ENCODE measurements around the gene HTR4.

Gene HTR4

GRCh38 chr5:148696187-148697036 is 42.1 kb upstream of the HTR4 start:
- H3K27me3 ChIP-seq: no peaks in the 10 kb centered on the region
- TF ChIP-seq, protein P1, sequence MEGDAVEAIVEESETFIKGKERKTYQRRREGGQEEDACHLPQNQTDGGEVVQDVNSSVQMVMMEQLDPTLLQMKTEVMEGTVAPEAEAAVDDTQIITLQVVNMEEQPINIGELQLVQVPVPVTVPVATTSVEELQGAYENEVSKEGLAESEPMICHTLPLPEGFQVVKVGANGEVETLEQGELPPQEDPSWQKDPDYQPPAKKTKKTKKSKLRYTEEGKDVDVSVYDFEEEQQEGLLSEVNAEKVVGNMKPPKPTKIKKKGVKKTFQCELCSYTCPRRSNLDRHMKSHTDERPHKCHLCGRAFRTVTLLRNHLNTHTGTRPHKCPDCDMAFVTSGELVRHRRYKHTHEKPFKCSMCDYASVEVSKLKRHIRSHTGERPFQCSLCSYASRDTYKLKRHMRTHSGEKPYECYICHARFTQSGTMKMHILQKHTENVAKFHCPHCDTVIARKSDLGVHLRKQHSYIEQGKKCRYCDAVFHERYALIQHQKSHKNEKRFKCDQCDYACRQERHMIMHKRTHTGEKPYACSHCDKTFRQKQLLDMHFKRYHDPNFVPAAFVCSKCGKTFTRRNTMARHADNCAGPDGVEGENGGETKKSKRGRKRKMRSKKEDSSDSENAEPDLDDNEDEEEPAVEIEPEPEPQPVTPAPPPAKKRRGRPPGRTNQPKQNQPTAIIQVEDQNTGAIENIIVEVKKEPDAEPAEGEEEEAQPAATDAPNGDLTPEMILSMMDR (IDR thresholded peaks at IDR 0.05; ENCODE audit: low read depth, low read length): no peak
- no peaks in the 10 kb centered on the region for H3K4me1 ChIP-seq
- no peak overlapping the region for H3K4me3 ChIP-seq (ENCODE audit: low read depth, low read length)
- no peaks in the 10 kb centered on the region for H3K36me3 ChIP-seq
- no peaks in the 10 kb centered on the region for H3K9me3 ChIP-seq
- no peak for DNase-seq

DNA sequence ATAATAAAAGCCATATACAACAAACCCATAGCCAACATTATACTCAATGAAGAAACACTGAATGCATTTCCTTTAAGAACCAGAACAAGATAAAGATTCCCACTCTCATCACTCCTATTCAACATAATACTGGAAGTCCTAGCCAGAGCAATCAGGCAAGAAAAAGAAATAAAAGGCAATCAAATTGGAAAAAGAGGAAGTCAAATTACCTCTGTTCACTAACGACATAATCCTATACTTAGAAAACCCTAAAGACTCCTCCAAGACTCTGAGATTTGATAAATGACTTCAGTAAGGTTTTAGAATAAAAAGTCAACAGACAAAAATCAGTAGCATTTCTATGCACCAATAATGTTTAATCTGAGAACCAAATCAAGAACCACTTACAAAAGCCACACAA is 36.6 kb upstream of the HTR4 start:
- TF ChIP-seq, protein P1 (IDR thresholded peaks at IDR 0.05; ENCODE audit: low read depth, low read length): no peak
- Histone ChIP-seq H3K27me3 (no peaks in the 10 kb centered on the region), H3K4me1 (no peaks in the 10 kb centered on the region), H3K4me3 (ENCODE audit: low read depth, low read length) (no peak overlapping the region), H3K36me3 (no peaks in the 10 kb centered on the region), H3K9me3 (no peaks in the 10 kb centered on the region)
- DNase-seq: no peak

DNA sequence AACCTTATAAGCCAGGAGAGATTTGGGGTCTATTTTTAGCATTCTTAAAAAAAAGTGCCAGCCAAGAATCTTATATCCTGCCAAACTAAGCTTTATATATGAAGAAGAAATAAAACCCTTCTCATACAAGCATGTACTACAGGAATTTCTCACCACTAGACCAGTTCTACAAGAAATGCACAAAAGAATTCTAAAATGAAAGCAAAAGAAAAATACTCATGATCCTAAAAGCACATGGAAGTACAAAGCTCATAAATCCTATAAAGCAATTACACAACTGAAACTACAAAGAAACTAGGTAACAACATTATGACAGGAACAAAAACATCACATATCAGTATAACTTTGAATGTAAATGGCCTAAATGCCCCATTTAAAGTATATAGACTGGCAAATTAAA is 34.5 kb upstream of the HTR4 start:
- TF ChIP-seq, protein P1 (IDR thresholded peaks at IDR 0.05; ENCODE audit: low read depth, low read length): no peak
- H3K4me3 ChIP-seq (ENCODE audit: low read depth, low read length): no peak overlapping the region
- H3K36me3 ChIP-seq: no peaks in the 10 kb centered on the region
- no peaks in the 10 kb centered on the region for H3K9me3 ChIP-seq
- H3K27me3 ChIP-seq: no peaks in the 10 kb centered on the region
- DNase-seq: no peak
- no peaks in the 10 kb centered on the region for H3K4me1 ChIP-seq

DNA sequence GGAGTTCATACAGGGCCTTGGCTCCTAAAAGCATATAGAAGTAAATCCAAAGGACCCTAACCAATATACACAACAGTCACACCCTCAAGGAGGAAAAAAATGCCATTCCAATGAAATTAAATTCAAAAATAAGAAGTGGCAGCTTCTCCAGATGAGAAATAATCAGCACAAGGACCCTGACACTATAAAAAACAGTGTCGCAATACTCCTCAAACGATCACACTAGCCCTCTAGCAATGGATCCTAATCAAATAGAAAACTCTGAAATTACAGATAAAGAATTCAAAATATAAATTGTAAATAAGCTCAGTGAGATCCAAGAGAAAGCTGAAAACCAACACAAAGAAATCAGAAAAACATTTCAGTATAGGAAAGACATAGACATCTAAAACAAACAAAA is 33.5 kb upstream of the HTR4 start:
- Histone ChIP-seq H3K27me3 (no peaks in the 10 kb centered on the region), H3K4me1 (no peaks in the 10 kb centered on the region), H3K9me3 (no peaks in the 10 kb centered on the region), H3K36me3 (no peaks in the 10 kb centered on the region), H3K4me3 (ENCODE audit: low read depth, low read length) (no peak overlapping the region)
- TF ChIP-seq, protein P1 (IDR thresholded peaks at IDR 0.05; ENCODE audit: low read depth, low read length): no peak
- DNase-seq: no peak

GRCh38 chr5:148687427-148687826 is 33.1 kb upstream of the HTR4 start:
- TF ChIP-seq, protein P1 (IDR thresholded peaks at IDR 0.05; ENCODE audit: low read depth, low read length): peak; percentile 98
- peak; percentile 66 for DNase-seq
- no peaks in the 10 kb centered on the region for H3K36me3 ChIP-seq

DNA sequence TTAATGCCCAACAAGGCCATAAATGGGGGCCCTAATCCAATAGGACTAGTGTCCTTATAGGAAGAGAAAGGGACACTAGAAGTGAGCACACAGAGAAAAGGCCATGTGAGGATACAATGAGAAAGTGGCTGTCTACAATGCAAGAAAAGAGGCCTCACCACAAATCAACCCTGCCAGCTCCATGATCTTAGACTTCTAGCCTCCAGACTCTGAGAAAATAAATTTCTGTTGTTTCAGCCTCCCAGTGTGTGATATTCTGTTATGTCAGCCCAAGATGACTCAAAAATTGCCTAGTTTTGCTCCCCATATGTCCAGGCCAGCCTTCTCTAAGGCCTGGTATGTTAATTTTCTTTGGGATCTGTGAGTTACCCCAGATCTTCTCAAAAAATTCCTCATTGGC is 32.3 kb upstream of the HTR4 start:
- Histone ChIP-seq H3K36me3 (no peaks in the 10 kb centered on the region), H3K9me3 (no peaks in the 10 kb centered on the region), H3K27me3 (no peaks in the 10 kb centered on the region), H3K4me1 (no peaks in the 10 kb centered on the region), H3K4me3 (ENCODE audit: low read depth, low read length) (no peak overlapping the region)
- TF ChIP-seq, protein P1 (IDR thresholded peaks at IDR 0.05; ENCODE audit: low read depth, low read length): no peak
- DNase-seq: no peak

More at GRCh38 chr5:148687427-148687826, 33.1 kb upstream of the HTR4 start:
- no peak overlapping the region for H3K4me3 ChIP-seq (ENCODE audit: low read depth, low read length)
- no peaks in the 10 kb centered on the region for H3K4me1 ChIP-seq
- H3K9me3 ChIP-seq: no peaks in the 10 kb centered on the region
- H3K27me3 ChIP-seq: no peaks in the 10 kb centered on the region
